ENCODE measurements around the gene CHRNB1. TPM values are rescaled to one million over a fixed set of nuclear protein-coding genes. Genes with fewer than 3 reads are reported as not detected.

Gene CHRNB1
- total RNA-seq, 1 experiment from 2014 or later, result 6.6 TPM

DNA sequence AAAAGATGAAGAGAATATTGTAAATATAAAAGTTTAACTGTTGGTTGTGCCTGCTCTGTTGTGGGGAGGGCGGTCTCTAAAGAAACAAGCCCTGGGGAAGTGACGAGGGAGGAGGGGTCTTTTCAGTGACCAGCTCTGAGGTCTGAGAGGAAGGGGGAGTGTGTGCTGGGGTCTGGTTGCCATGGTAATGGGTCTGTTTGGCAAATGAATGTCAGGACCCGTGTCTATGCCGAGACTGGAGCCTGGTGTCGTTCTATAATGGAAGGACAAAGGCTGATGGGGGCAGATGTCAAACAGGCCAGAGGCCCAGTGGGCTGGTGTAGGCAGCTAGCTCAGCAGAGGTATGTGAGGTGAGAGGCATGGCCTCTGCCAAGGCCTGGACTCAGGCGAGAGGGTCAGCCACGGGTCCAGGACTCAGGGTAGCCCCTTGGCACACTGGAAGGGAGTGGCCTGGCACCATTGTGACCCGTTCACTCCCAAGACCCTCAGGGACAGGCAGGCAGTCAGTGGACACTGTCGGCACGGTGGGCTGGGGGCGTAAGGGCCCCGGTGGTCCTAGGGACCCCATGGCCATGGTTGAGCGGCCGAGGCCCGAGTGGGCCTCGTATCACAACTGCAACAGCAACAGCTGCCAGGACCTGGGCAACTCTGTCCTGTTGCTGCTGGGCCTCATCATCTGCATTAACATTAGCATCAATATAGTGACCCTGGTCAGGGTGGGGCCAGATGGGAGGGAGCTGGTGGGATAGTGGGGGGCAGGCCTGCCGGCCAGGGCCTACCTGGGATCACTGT is 24.8 kb upstream of the CHRNB1 start, which contains the start of gene SPEM1:
Gene SPEM1, plus strand, starts transcription at position 506 of the 792 bp plus-strand sequence. Its CDS starts 61 bp downstream, at position 567.
- DNase-seq, result no peak
- no peaks in the 10 kb centered on the region for H3K27me3 ChIP-seq (ENCODE audit: low read length)
- no peaks in the 10 kb centered on the region for H3K36me3 ChIP-seq (ENCODE audit: insufficient read depth, low read length)
- H3K4me3 ChIP-seq (ENCODE audit: low read length), result no peak within 1 kb of the TSS
- no peak within 1 kb of the TSS for H3K27ac ChIP-seq (ENCODE audit: low read length)
- no peaks in the 10 kb centered on the region for H3K9me2 ChIP-seq (replicated peaks; ENCODE audit: insufficient read depth, low read length)
- no peaks in the 10 kb centered on the region for H3K9me3 ChIP-seq (ENCODE audit: low read length)
- H3K79me2 ChIP-seq (ENCODE audit: low read length), result no peaks in the 10 kb centered on the region
- no peaks in the 10 kb centered on the region for H3K4me1 ChIP-seq (ENCODE audit: low read length)
- H2AFZ ChIP-seq (ENCODE audit: low read length), result no peak within 1 kb of the TSS
- H3K4me2 ChIP-seq (ENCODE audit: low read depth, low read length, poor library complexity, severe bottlenecking), result no peak within 1 kb of the TSS
- H4K20me1 ChIP-seq (ENCODE audit: insufficient read depth, low read depth, low read length), result no peaks in the 10 kb centered on the region
- H3K9ac ChIP-seq (ENCODE audit: low read length), result no peak within 1 kb of the TSS

DNA sequence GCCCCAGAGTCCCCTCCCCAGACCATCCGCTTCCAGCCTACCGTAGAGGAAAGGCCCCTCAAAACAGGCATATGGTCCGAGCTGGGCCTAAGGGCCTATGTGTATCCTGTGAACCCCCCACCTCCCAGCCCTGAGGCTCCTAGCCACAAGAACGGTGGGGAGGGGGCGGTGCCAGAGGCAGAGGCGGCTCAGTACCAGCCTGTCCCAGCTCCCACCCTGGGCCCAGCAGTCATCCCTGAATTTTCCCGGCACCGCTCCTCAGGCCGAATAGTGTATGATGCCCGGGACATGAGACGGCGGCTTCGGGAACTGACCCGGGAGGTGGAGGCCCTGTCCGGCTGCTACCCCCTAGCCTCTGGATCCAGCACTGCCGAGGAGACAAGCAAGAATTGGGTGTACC is 23.7 kb upstream of the CHRNB1 start:
- no peaks in the 10 kb centered on the region for H4K20me1 ChIP-seq (ENCODE audit: insufficient read depth, low read depth, low read length)
- no peaks in the 10 kb centered on the region for H3K27me3 ChIP-seq (ENCODE audit: low read length)
- no peaks in the 10 kb centered on the region for H3K79me2 ChIP-seq (ENCODE audit: low read length)
- H3K27ac ChIP-seq (ENCODE audit: low read length), result no peak overlapping the region
- no peak for DNase-seq
- H3K4me2 ChIP-seq (ENCODE audit: low read depth, low read length, poor library complexity, severe bottlenecking), result no peak overlapping the region
- H3K36me3 ChIP-seq (ENCODE audit: insufficient read depth, low read length), result no peaks in the 10 kb centered on the region
- no peak overlapping the region for H3K4me3 ChIP-seq (ENCODE audit: low read length)
- H3K4me1 ChIP-seq (ENCODE audit: low read length), result no peaks in the 10 kb centered on the region
- no peak overlapping the region for H2AFZ ChIP-seq (ENCODE audit: low read length)
- H3K9me2 ChIP-seq (replicated peaks; ENCODE audit: insufficient read depth, low read length), result no peaks in the 10 kb centered on the region
- no peaks in the 10 kb centered on the region for H3K9me3 ChIP-seq (ENCODE audit: low read length)
- no peak overlapping the region for H3K9ac ChIP-seq (ENCODE audit: low read length)

DNA sequence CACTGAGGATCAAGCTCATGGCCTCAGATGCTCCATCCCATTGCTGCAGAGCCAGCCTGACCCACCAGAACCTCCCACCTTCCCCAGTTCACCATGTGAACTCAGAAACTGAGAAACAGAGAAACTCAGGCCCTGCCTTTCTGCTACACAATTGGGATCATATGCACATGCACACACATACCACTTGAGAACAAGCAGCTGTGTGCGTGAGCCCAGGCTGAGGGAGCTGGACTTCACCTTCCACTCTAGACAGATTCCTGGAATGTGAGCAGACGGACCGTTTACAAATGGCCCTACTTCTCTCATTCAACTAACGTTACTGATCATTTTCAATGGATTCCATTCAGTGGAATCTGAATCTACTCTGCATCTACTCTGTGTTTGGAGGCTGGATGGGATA is 21.2 kb upstream of the CHRNB1 start:
- Histone ChIP-seq H3K4me2 (ENCODE audit: low read depth, low read length, poor library complexity, severe bottlenecking) (no peak overlapping the region), H3K36me3 (ENCODE audit: insufficient read depth, low read length) (no peaks in the 10 kb centered on the region), H3K27me3 (ENCODE audit: low read length) (no peaks in the 10 kb centered on the region), H3K9me2 (replicated peaks; ENCODE audit: insufficient read depth, low read length) (no peaks in the 10 kb centered on the region), H3K4me3 (ENCODE audit: low read length) (no peak overlapping the region), H2AFZ (ENCODE audit: low read length) (no peak overlapping the region), H3K27ac (ENCODE audit: low read length) (no peak overlapping the region), H3K9ac (ENCODE audit: low read length) (no peak overlapping the region), H3K79me2 (ENCODE audit: low read length) (no peaks in the 10 kb centered on the region), H3K4me1 (ENCODE audit: low read length) (no peaks in the 10 kb centered on the region), H3K9me3 (ENCODE audit: low read length) (no peaks in the 10 kb centered on the region), H4K20me1 (ENCODE audit: insufficient read depth, low read depth, low read length) (no peaks in the 10 kb centered on the region)
- no peak for DNase-seq

DNA sequence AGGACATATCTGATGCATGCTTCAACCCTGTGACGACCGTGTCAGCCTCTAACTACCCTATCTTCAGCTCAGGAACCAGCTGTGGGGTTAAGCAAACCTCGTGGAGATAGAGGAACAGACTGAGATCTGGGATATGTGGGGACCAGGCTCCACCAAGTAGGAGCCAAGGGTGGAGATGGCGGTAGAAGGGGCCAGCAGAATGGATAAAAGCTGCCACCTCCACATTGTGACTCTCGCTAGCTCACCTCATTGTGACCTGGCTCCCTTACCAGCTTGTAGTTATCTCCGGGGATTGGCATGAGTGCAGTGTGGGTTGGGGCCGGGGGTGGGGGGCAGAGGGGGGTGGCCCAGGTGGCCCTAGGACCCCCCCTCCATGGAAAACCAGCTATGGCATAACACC is 19.5 kb upstream of the CHRNB1 start, which contains the start of gene SPEM2:
Gene SPEM2, plus strand, starts transcription at position 301 of the 400 bp plus-strand sequence. Its CDS starts 73 bp downstream, at position 374.
- Histone ChIP-seq H3K27ac (ENCODE audit: low read length) (no peak within 1 kb of the TSS), H3K4me1 (ENCODE audit: low read length) (no peaks in the 10 kb centered on the region), H3K36me3 (ENCODE audit: insufficient read depth, low read length) (no peaks in the 10 kb centered on the region), H3K4me3 (ENCODE audit: low read length) (no peak within 1 kb of the TSS), H4K20me1 (ENCODE audit: insufficient read depth, low read depth, low read length) (no peaks in the 10 kb centered on the region), H2AFZ (ENCODE audit: low read length) (no peak within 1 kb of the TSS), H3K79me2 (ENCODE audit: low read length) (no peaks in the 10 kb centered on the region), H3K27me3 (ENCODE audit: low read length) (no peaks in the 10 kb centered on the region), H3K9me3 (ENCODE audit: low read length) (no peaks in the 10 kb centered on the region), H3K9me2 (replicated peaks; ENCODE audit: insufficient read depth, low read length) (no peaks in the 10 kb centered on the region), H3K9ac (ENCODE audit: low read length) (no peak within 1 kb of the TSS), H3K4me2 (ENCODE audit: low read depth, low read length, poor library complexity, severe bottlenecking) (no peak within 1 kb of the TSS)
- no peak for DNase-seq

DNA sequence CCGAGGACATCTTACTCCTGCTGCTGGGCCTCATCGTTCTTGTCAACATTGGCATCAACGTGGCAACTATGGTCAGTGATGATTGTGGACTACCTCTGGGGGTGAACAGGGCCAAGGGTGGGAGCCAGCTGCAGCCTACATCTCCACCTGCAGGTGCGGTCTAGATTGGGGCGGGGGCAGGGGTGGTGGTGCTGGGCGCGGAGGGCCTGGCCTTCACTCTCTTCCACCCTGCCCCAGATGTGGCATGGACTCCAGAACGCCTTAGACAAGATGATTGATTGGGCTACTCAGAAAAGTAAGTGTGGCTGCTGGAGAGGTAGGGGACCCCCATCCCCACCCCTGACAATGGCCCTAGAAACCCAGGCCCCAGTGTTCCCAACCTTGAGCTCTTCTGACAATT is 19.1 kb upstream of the CHRNB1 start:
- H3K4me3 ChIP-seq (ENCODE audit: low read length), result no peak overlapping the region
- H2AFZ ChIP-seq (ENCODE audit: low read length), result no peak overlapping the region
- no peak overlapping the region for H3K27ac ChIP-seq (ENCODE audit: low read length)
- H3K9me2 ChIP-seq (replicated peaks; ENCODE audit: insufficient read depth, low read length), result no peaks in the 10 kb centered on the region
- no peak overlapping the region for H3K4me2 ChIP-seq (ENCODE audit: low read depth, low read length, poor library complexity, severe bottlenecking)
- no peaks in the 10 kb centered on the region for H3K79me2 ChIP-seq (ENCODE audit: low read length)
- no peak for DNase-seq
- H3K4me1 ChIP-seq (ENCODE audit: low read length), result no peaks in the 10 kb centered on the region
- no peaks in the 10 kb centered on the region for H3K36me3 ChIP-seq (ENCODE audit: insufficient read depth, low read length)
- no peaks in the 10 kb centered on the region for H3K27me3 ChIP-seq (ENCODE audit: low read length)
- H3K9ac ChIP-seq (ENCODE audit: low read length), result no peak overlapping the region
- no peaks in the 10 kb centered on the region for H4K20me1 ChIP-seq (ENCODE audit: insufficient read depth, low read depth, low read length)
- H3K9me3 ChIP-seq (ENCODE audit: low read length), result no peaks in the 10 kb centered on the region

DNA sequence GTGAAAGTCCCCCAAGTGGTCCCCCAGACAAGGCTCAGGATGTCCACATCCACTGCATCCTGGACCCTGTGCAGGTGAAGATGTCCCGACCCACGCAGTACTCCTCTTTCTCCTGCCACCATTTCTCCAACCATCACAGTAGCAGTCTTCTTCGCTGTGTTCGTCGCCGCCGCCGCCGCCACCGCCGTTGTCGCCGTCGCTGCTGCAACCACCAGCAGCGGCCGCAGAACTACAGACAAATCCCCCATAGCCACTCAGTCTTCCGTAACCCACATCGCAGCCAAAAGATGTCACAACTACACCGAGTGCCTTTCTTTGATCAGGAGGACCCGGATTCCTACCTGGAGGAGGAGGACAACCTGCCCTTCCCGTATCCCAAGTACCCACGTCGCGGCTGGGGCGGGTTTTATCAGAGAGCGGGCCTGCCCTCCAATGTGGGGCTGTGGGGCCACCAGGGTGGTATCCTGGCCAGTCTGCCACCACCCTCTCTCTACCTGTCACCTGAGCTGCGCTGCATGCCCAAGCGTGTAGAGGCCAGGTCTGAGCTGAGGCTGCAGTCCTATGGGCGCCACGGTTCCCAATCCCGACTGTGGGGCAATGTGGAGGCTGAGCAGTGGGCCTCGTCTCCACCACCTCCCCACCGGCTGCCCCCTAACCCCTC is 18.5 kb upstream of the CHRNB1 start:
- no peak overlapping the region for H3K4me2 ChIP-seq (ENCODE audit: low read depth, low read length, poor library complexity, severe bottlenecking)
- no peak overlapping the region for H3K27ac ChIP-seq (ENCODE audit: low read length)
- no peaks in the 10 kb centered on the region for H3K9me3 ChIP-seq (ENCODE audit: low read length)
- H2AFZ ChIP-seq (ENCODE audit: low read length), result no peak overlapping the region
- no peaks in the 10 kb centered on the region for H3K4me1 ChIP-seq (ENCODE audit: low read length)
- H3K9me2 ChIP-seq (replicated peaks; ENCODE audit: insufficient read depth, low read length), result no peaks in the 10 kb centered on the region
- H3K36me3 ChIP-seq (ENCODE audit: insufficient read depth, low read length), result no peaks in the 10 kb centered on the region
- H3K79me2 ChIP-seq (ENCODE audit: low read length), result no peaks in the 10 kb centered on the region
- no peak for DNase-seq
- no peaks in the 10 kb centered on the region for H4K20me1 ChIP-seq (ENCODE audit: insufficient read depth, low read depth, low read length)
- H3K9ac ChIP-seq (ENCODE audit: low read length), result no peak overlapping the region
- no peaks in the 10 kb centered on the region for H3K27me3 ChIP-seq (ENCODE audit: low read length)
- H3K4me3 ChIP-seq (ENCODE audit: low read length), result no peak overlapping the region

DNA sequence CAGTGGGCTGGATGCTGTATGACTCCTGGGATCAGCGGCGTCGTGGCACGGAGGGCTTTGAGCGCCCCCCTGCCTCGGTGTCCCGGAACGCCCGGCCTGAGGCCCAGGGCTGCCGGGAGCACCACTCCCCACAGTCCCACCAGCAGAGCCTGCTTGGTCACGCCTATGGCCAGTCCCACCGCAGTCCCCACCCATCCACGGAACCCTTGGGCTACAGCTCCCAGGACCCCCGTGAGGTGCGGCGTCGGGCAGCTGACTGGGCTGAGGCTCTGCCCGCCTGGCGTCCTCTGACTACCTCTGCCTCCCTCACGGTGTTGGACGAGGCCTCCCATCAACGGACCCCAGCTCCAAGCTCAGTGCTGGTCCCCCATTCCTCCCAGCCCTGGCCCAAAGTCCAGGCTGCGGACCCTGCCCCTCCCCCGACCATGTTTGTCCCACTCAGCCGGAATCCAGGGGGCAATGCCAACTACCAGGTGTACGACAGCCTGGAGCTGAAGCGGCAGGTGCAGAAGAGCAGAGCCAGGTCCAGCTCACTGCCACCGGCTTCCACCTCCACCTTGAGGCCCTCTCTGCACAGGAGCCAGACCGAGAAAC is 17.9 kb upstream of the CHRNB1 start:
- no peak overlapping the region for H2AFZ ChIP-seq (ENCODE audit: low read length)
- H3K27me3 ChIP-seq (ENCODE audit: low read length), result no peaks in the 10 kb centered on the region
- no peak overlapping the region for H3K4me2 ChIP-seq (ENCODE audit: low read depth, low read length, poor library complexity, severe bottlenecking)
- H3K4me3 ChIP-seq (ENCODE audit: low read length), result no peak overlapping the region
- no peaks in the 10 kb centered on the region for H3K36me3 ChIP-seq (ENCODE audit: insufficient read depth, low read length)
- H3K27ac ChIP-seq (ENCODE audit: low read length), result no peak overlapping the region
- no peak for DNase-seq
- no peaks in the 10 kb centered on the region for H3K9me3 ChIP-seq (ENCODE audit: low read length)
- no peak overlapping the region for H3K9ac ChIP-seq (ENCODE audit: low read length)
- H4K20me1 ChIP-seq (ENCODE audit: insufficient read depth, low read depth, low read length), result no peaks in the 10 kb centered on the region
- H3K9me2 ChIP-seq (replicated peaks; ENCODE audit: insufficient read depth, low read length), result no peaks in the 10 kb centered on the region
- H3K4me1 ChIP-seq (ENCODE audit: low read length), result no peaks in the 10 kb centered on the region
- no peaks in the 10 kb centered on the region for H3K79me2 ChIP-seq (ENCODE audit: low read length)

DNA sequence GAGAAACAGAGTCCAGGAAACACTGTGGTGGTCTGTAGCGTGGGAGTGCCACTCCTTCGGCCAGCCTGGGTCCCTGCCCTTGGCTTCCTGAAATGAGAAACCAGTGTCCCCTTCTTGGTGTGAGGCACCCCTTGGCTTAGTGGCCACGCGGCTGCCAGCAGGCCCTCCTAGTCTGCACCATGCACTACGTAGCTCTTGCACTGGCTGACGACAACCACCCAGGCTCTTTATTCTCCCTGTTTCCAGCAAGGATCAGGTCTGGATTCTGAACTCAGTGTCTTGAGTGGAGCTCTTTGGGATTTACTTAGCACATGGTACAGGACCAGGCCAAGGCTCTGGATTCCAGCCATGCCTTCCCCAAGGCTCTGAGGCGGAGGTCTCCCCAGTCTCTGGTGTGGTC is 17.3 kb upstream of the CHRNB1 start:
- Histone ChIP-seq H3K4me1 (ENCODE audit: low read length) (no peaks in the 10 kb centered on the region), H3K27ac (ENCODE audit: low read length) (no peak overlapping the region), H4K20me1 (ENCODE audit: insufficient read depth, low read depth, low read length) (no peaks in the 10 kb centered on the region), H3K4me3 (ENCODE audit: low read length) (no peak overlapping the region), H3K9ac (ENCODE audit: low read length) (no peak overlapping the region), H3K36me3 (ENCODE audit: insufficient read depth, low read length) (no peaks in the 10 kb centered on the region), H2AFZ (ENCODE audit: low read length) (no peak overlapping the region), H3K9me3 (ENCODE audit: low read length) (no peaks in the 10 kb centered on the region), H3K4me2 (ENCODE audit: low read depth, low read length, poor library complexity, severe bottlenecking) (no peak overlapping the region), H3K79me2 (ENCODE audit: low read length) (no peaks in the 10 kb centered on the region), H3K27me3 (ENCODE audit: low read length) (no peaks in the 10 kb centered on the region), H3K9me2 (replicated peaks; ENCODE audit: insufficient read depth, low read length) (no peaks in the 10 kb centered on the region)
- no peak for DNase-seq
